HG02623 (cell line): ENCODE data around the gene LHX3.
"Not testable (repeated sequence)": the region's sequence is repeated elsewhere in the genome, so short reads cannot be mapped to it uniquely, and the experiment has no call there.

Source experiments
- ATAC-seq: cut with Tn5 transposase; IDR thresholded peaks from one replicate; pipeline ENCODE4 v1.9.1; 2021; ENCODE audit warnings: moderate library complexity; ENCODE audit not compliant: unreplicated experiment

LHX3 gene

DNA sequence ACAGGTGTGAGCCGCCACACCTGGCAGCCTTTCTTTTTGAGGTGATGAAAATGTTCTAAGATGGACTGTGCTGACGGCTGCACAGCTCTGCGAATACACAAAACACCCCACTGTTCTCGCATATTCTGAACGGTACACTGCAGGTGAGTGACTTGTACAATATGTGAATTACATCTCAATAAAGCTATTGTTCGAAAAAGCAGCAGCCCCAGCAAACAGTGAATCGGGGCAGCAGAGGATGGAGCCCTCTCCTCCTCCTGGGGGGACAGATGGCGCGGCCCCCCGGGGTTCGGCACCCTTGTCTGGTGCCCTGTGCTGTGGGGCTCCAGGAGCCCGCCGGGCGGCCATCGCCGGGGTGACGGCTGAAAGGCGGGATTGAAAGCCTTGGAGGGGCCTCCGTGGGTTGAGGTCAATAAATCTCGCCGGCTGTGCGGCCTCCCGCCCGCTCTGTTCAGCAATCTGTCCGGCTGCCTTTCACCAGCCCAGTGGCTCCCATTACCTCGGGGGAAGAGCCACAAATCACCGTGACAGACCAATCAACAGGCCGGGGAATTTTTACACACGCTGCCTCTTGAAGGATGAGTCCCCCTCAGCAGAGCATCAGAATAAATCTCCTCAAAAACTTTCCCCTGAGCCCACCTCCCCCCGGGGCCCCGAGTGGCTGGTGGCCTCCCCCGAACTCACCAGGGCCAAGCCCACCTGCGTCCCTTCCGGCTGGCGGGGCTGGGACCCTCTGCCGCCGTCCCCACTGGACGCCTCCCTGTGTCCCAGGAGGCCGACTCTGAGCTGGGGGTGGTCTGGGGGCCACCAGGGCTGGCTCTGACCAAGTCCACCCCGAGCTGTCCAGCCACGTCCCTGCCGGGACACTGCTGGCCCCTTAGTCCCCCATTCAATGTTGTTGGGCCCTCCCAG lies 48.5 kb downstream of the LHX3 start:
- ATAC-seq, result no peak

DNA sequence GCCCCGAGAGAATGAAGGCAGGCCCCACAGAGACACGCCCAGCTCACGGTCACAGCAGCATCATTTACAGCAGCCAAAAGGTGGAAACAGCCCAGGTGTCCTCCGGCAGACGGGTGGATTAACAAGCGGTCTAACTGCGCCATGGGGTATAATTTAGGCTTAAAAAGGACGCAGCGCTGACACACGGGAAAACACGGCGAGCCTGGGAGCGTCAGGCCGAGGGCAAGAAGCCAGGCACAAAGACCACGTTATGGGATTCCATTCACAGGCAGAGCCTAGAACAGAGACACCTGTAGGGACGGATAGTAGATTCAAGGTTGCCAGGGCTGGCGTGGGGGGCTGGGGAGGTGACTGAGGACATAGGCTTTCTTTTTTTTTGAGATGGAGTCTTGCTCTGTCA lies 49.4 kb downstream of the LHX3 start:
- no peak for ATAC-seq

DNA sequence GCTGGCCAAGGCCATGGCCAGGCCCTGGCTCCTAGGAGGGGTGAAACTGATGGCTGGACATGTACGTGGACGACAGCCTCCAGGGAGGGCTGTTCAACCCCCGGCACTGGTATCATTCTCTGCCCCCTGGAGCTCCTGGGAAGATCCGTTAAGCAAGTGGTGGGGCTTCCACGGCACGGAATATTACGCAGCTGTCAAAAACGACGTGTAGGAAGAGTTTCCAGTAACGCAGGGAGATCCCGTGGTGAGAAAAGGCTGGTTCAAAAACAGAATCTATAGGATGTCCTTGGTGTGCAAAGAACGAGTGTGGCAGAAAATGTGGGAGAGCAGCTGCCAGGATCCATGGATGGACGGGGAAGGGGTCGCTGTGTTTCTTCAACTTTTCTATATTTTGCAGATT lies 50.0 kb downstream of the LHX3 start:
- ATAC-seq, result no peak

DNA sequence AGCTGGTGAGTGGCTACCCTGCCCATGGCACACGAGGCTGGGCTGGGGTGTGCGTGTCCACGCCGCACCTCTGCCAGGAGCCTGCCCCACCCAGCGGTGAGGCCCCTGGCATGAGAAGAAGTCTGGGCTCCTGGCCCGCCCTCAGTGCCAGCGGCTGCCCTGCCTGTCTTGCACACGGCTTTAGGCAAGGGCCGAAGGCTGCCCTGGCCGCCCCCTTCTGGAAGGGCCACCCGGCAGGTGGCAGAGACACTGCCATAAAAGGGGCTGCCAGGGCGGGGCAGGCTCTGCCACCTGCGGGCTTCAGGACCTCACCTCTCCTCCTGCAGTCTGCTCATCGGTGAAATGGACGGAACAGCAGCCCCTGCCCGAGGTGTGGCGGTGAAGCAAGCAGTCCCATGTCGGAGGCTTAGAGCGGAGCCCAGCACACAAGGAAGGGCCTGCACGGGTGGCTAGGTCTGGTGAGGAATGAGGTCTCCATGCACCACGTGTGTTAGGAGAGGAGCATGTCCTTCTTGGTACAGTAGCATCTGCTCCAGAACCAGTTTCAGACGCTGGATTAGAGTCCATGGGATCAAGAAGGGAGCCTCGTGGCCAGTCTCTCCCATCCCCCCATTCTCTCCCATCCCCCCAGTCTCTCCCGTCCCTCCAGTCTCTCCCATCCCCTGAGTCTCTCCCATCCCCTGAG lies 51.4 kb downstream of the LHX3 start:
- ATAC-seq, result no peak

DNA sequence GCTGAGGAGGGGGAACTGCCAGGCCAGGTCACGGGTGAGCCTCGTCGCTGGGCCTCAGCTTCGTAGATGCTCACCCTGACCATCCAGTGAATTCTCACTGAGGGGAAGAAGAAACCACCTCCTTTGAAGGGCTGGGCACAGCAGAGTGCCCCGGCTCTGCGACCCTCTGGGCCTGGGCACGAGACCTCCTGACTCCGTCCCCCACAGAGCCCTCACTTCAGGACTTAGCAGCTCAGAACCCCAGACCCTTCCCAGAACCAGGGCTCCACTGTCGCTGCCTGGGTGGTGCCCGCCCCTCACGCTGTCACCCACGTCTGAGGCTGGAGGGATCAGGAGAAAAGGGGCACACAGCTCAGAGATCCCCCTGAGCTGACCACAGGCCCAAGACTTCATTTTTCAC lies 52.0 kb downstream of the LHX3 start:
- no peak for ATAC-seq

DNA sequence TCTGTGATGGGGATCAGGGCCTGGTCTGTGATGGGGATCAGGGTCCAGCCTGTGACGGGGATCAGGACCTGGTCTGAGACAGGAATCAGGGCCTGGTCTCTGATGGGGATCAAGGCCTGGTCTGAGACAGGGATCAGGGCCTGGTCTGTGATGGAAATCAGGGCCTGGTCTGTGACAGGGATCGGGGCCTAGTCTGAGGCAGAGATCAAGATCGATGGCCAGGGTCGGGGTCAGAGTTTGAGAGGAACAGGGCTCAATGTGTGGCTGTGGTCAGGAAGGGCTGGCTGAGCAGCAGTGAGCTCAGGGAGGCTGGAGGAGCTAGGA lies 52.4 kb downstream of the LHX3 start:
- ATAC-seq, result no peak

DNA sequence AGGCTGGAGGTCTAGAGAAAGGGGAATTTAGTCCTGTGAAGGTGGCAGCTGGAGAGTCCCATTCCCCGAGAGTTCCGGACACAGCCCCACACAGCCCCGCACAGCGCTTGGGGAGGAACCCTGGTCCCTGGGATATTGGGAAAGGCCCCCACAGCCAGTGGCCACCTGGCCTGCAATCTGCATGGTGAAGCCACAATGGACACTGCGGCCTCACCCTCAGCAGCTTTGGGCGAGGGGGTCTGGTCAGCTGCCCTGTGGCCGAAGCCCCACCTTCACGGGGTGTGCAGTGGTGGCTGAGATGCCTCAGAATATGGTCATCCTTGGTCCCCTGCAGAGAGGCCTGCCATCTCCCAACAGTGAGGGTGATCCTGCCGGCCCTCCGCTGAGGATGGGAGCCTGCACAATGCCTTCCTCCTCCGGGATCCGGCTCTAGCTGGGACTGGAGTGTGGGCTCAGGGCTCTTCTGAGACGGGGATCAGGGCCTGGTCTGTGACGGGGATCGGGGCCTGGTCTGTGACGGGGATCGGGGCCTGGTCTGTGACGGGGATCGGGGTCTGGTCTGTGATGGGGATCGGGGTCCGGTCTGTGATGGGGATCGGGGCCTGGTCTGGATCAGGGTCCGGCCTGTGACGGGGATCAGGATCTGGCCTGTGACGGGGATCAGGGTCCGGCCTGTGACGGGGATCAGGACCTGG lies 52.9 kb downstream of the LHX3 start:
- no peak for ATAC-seq

DNA sequence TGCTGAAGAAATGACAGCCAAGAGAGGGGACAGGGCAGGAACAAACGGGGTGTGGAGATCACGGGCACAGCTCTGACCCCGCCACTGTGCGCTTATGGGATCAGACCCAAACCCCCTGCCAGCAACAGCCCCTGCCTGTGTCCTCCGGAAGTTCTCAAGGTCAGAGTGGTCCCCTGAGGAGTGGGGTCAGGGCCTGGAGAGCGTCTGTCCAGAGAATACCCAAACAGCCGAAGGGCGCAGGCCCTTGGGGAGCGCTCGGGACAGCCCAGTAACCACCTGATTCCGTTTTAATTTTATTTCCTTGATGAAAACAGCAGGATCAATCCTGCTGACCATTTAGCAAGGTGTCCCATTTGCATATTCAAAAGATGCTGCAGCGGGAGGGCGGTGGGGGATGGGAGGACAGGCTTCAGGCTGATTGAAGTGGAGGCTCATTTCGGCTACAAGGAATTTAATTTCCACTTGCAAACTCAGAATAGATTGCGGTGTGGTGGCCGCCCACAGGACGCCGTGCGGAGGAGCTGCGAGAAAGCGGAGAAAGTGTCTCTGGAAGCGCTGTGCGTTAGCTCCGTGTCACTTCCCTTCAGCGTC lies 53.6 kb downstream of the LHX3 start:
- ATAC-seq, result no peak

DNA sequence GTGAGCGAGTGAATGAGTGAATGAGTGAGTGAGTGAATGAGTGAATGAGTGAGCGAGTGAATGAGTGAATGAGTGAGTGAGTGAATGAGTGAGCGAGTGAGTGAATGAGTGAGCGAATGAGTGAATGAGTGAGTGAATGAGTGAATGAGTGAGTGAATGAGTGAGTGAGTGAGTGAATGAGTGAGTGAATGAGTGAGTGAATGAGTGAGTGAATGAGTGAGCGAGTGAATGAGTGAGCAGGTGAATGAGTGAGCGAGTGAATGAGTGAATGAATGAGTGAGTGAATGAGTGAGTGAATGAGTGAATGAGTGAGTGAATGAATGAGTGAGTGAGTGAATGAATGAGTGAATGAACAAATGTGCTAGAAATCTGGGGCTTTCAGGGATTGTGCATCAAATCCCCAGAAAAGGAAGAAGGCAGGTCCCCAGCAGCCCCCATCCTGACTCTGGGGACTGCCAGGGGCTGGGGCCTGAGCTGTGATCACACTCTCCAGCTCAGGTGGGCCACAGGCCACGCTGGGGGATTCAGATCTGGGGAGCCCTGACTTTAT lies 54.2 kb downstream of the LHX3 start:
- ATAC-seq, result not testable (repeated sequence)

DNA sequence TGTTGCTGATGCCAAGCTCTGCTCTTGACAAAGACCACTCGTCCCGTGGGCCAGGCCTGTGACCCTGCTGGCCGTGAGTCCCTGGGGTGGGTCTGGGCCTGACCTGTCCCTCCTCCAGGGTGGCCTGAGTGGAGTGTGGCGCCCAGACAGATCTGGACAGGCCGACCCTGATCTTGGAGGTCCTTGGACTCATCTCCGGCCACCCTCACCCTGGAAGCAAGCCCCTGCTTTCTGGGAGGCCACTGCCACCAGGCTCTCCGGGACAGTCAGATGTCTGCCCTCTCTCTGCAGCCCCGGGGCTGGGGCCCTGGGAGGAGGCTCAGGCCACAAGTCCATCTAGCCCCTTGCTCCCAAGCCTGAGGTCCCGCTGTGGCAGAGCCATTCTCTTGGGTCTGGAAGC lies 55.1 kb downstream of the LHX3 start:
- ATAC-seq, result no peak

DNA sequence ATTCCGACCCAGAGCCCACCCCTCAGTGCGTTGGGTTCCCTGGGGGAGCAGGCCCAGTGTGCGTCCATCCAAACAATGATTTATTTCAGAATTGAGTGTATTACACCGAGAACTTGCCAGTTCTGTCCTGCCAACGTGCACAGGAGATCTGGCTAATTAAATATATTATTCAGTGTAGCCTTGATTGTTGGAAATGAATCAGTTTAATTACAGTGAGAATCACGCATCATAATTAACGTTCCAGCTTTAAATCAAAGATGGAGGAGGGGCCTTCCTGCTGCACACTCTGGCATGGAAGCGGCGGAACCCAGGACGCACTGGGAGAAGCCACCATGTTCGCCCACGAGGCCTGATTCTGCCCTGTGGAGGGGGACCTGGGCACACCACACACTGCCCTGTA lies 55.6 kb downstream of the LHX3 start:
- ATAC-seq, result no peak

DNA sequence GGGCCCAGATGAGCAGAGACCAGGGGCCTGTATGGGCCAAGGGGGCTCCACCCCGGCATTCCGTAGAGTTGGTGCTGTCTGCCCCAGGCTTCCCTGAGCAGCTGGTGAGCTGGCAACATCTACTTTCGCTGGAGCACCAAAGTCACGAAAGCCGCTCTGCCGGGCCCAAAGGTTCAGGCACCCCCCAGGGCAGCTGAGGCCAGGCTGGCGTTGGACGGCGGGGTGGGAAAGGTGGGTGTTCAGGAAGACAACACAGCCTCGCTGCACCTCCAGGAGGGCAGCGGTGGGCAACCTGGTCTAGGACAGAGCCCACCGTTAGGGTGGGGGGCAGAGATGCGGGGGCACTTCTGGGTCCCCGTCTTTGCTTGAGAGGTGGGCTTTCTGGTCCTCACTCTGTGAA lies 56.2 kb downstream of the LHX3 start:
- ATAC-seq, result no peak

DNA sequence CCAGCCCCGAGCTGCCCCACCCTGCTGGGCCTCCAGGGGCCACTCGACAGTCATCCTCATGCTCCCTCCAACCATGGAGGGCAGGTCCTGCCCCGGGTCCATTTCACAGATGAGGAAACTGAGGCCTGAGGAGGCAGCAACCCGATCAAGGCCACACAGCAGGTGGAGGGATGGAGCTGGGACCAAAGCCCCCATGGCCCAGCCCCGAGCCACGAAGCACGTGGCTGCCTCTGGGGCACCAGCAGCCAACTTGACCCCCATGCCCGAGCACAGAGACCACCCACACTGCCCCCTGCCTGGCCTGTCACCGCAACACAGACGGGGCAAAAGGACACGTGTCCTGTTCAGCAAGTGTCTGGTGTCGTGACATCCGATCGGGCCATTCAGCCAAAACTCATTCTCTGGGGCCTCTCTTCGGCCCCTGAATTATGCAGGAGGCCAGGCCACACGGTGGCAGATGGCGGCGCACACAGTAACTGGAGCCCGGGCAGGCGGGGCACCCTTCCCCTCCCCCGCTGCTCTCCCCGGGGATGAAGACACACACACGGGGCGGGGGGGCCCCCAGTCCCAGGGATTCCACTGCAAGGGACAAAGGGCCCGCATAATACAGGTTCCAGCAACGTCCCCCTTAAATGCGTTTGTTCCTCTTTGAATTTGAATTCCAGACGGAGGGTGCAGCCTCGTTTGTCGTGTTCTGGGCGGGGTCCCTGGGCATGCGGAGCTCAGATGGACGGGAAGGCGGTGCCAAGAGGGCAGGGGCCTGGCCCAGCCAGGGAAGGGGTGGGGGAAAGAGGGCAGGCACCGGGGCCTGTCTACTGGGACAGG lies 56.8 kb downstream of the LHX3 start:
- ATAC-seq, result no peak

DNA sequence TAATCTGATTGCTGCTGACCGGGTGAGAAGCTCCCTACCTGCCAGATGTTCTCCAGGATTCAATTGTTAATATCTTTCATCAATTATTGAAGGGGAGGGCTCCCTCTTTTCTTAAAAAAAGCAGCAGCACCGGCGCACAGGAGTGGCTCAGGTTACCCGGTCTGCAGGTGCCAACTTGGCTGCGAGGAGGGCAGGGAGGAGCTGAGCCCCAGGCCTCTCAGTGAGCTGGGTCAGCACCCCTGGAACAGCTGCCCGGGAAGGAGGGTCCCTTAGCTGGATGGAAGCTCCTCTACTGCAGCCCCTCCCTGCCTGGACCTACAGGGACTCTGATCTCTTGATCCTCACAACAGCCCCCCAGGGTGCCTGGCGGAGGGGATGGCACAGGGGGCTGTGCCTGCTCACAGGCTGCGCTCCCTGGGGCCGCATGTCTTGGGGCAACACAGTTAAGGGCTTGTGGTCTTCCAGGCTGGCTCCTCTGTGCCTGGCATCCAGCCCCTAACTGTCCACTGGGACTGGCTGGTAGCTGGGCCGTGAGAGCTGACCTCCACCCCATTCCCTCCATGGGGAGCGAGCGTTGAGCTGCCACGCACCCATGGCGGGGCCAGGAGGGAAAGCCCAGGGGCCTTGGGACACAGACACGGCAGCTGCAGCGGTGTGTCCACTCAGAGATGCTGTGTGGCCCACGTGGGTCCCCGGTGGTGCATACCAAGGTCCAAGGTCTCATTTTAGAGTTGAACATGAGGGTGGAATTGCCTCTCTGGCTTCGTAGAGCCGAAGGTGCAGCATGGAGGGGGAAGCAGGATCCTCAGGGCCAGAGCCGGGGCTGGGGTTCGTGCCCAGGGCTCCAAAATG lies 57.7 kb downstream of the LHX3 start:
- no peak for ATAC-seq
